ENCODE measurements around the gene NXN.

NXN gene

DNA sequence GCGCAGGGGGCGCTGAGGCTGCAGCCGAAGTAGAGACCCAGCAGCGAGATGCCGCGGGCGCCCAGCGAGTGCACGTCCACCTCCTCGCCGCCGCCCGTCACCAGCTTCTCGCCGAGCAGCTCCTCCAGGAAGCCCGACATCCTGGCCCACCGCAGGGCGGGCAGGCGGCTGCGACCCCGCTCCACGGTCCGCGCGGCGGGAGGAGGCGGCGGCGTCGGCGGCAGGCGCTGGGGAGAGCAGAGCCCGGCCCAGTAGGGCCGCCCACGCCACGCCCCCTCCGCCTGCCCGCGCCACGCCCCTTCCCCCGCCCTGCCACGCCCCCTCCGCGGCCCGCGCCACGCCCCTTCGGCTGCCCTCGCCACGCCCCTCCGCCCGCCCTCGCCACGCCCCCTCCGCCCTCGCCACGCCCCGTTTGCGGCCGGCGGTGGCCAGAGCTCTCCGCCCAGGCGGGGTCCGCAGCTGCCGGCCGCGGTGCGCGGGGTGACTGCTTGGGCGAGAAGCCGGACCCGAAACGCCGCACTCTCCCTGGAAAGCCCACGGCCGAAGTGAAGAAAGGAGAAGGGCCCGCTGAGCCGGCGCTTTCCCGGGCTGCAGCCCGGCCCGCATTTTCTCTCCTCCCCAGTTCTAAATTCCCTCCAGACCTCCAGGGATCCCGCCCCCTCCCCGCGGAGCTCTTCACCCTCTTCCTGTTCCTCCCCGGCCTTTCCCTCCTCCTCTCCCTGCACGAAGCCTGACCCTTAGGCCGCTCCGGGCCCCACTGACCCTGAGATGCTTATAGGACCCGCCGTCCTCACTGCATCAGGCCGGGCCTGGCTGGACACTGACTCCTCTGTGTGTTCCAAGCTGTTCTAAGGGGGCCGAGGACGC lies at the start of gene NXN:
Gene NXN (minus strand): TSS at position 238 of the 867 bp plus-strand sequence.
- DNase-seq (ENCODE audit: low read depth in 3 of 3) = peak; percentile 81 to 91 (median 88)

DNA sequence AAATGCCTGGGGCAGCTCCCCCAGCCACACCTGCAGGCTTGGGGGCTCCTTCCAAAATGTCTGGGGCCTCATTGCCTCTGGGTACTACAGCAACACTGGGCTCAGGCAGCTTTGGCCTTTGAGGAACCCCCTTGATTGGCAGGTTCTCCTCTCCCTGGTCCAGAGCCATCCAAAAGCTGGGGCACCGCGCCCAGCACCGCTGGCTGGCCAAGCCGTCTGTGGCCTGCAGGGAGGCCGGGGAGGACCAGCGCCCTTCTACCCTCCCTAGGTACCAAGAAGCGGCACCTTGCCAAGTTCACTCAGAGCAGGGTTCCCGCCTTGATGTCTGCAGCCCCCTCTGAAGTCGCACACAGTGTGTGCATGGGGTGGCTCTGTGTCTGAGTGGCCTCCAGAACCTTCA lies 47.5 kb upstream of the NXN start:
- no peak for DNase-seq (ENCODE audit: low read depth in 3 of 3)

DNA sequence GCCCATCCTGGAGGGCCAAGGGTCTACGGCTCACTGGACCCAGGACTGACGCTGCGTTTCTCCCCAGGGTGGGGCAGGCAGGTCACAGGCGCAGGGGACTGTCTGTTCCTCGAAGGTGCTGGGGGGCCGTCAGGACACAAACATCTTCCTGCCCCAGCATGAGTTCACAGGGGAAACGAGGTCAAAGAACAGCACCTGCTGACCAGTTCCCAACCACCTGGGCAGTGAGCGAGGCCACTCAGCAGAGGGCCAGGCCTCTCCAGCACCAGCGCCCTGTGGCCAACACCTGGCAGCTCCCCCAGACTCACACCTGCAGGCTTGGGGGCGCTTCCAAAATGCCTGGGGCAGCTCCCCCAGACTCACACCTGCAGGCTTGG lies 47.0 kb upstream of the NXN start:
- DNase-seq (ENCODE audit: low read depth in 3 of 3) = no peak

DNA sequence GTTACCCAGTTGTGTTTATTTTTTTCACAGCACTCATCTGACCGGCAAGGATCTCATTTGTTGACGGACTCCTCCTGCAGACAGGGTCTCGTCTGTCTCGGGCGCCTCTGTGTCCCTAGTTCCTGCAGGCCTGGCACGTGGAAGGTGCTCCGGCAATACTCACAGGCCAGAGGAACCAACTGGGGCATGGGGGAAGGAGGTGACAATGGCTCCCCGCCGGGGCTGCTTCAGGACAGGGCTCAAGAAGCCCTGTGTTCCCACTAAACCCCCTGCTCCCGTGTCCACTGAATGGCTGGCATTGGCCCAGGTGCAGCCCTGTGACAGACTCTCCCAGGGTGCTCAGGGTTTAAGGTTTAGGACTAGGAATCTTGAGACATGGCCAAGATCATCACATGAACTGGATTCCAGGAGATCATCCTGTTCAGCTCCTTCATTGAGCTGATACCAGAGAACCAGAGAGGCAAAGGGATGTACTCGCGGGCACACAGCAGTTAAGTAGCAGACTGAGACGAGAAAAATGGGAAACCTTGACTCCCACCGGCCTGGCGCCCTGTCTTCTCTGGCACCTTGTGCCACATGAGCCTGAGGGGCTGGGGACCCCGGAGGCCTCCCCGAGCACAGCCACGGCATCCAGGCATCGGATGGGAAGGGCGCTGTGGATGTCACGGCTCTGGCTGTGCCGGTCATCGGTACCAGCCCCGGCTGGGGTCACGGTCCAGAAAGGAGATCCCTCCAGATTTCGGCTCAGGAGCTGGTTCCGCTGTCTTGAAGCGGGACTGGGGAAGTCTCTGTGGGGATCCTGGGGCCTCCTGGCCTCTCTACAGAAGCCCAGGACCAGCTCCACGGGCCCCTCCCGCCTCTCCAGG lies 46.4 kb upstream of the NXN start:
- DNase-seq (ENCODE audit: low read depth in 3 of 3) = no peak

DNA sequence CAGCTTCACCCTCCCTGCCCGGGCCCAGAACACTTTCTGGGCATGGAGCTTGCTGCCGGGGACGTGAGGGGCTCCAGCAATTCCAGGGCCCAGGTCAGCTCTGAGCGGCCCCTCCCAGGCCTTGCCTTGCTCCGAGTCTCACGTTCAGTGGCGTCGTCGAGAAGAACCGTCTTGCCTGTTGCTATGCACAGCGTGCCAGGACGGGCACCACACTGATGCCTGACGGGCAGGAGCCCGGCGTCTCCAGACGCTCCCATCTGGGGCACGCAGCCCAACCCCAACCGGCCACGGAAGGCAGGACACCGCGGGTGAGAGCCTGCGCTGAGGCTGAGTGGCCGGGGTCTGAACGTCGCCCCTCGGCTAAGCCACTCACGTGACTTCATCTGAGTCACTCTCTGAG lies 44.5 kb upstream of the NXN start:
- no peak for DNase-seq (ENCODE audit: low read depth in 3 of 3)

DNA sequence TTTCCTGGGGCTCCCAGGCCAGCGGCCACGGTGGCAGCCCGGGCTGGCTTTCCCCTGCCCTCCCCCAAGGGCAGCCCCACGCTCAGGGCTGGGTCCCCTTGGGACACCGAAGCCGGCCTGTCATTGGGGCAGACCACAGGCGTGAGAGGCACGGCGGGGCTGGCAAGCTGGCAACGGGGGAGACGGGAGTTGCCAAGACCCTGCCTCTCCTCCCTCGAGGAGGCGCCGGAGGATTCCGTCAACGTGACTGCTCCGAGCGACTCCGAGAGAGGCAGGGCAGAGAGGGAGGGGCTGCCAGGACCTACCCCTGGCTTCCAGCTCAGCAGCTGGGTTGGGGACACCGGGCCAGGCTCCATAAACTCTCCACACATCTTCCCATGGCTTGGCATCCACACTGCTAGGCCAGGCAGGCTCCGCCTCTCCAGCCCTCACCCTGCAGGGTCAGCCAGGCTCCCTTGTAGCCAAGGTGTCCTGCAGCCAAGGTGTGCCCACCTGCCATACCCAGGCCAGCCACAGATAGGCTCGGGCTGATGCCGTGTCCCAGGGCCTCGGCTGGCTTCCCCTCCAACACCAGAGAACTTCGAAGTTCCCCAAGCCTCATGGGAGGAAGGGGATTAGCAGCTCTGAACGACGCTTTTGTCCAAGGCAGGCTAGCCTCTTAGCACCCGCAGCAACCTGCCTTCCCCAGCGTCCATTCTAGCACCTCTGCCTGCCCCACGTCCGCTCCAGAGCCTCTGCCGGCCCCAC lies 42.9 kb upstream of the NXN start:
- no peak for DNase-seq (ENCODE audit: low read depth in 3 of 3)

DNA sequence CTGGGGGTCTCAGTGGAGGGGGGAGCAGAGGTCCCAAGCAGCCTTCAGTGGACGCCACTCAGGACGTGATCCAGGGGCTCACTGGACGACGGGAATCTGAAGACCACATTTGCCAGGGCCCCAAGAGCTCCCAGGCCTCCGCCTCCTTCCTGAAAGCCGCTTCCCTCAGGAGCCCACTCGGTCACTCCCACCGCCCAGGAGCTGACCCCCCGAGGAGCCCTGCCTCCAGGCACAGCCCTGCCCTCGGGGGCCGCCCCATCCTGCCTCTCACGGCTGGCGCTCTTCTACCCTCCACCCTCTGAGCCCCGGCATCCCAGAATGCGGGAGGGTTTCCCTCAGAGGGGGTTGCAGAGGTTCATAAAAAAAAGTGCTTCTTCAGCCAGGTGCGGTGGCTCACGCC lies 41.6 kb upstream of the NXN start:
- DNase-seq (ENCODE audit: low read depth in 3 of 3) = no peak

DNA sequence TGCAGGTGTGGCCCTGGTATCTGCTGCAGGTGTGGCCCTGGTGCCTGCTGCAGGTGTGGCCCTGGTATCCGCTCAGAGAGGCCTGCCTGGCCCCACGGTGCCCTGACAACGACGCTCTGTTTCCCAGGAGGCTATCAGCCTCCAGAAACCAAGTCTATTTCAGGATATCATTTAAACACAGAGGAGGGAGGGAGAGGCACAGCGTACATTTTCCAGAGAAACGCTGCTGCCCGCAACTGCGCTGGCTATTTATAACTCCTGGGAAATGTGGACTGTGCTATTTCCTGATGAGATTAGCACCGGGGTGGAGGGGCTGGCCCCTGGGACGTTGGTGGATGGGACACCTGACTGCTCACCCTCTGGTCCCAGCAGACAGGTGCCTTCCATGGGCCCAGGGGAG lies 39.9 kb upstream of the NXN start:
- DNase-seq (ENCODE audit: low read depth in 3 of 3) = no peak

DNA sequence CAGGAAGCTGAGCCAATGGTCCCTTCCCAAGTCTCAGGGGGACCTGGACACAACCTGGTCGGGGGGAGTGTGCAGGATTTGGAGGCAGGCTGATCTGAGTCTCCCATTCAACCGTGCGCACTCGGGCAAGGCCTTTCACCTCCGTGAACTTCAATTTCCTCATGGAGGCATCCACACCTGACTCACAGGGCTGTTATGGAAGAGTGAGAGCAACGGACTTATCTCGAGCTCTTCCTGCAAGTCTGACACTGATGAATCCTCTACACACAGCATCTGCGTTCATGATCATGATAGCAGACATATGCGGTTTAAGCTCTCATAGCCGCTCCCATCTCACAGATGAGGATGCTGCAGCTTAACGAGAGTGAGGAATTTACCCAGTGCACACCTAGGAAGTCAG lies 39.0 kb upstream of the NXN start:
- DNase-seq (ENCODE audit: low read depth in 3 of 3) = no peak

DNA sequence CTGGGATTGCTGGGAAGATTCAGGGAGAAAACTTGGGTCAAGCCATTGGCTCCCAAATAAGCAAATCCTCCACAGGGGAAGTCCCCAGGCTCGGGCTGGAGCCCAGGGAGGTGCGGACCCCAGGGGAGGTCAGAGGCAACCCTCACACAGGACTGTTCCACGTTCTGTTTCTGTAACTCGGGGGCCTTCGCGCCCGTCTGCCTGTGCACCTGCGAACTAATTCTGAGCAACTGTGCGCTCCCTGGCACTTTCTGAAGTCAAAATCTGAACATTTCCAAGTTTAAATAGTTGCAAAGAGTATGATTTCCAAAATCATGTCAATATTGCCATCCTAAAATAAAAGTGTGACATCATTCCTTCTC lies 34.1 kb upstream of the NXN start:
- no peak for DNase-seq (ENCODE audit: low read depth in 3 of 3)

DNA sequence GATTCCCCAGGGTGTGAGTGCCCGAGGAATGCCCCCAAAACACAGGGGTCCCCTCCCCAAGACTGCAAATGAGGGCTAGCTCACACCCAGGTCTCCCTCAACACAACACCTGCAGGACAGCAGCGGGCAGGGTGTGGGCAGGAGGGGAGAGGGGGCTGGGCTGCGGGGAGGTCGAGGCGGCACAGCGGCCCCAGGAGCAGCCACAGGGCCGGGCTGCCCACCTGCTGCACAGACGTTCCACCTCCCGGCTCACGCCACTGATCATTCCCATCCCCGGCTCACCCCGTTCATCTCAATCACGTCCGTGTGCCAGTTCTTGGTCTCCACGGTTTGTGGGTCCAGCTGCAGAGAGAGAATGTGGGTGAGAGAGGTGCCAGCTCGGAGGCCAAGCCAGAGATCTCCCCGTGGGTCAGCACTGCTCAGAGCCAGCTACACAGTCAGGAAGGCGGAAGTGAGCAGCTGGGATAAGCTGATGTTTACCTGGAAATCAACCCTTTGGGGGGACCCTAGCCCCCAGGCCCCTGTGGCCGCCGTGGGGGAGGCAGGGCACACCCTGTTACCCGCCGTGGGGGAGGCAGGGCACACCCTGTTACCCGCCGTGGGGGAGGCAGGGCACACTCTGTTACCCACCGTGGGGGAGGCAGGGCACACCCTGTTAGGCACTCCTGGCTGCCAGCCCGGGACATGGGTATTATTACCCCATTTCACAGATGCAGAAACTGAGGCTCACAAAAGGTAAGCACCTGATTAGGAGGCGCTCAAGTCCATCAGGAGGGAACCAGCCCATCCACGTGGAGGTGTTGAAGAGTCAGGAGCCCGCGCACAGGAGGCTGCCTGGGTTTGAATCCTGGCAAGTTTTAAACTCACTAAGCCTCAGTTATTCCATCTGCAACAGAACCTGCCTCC lies 33.5 kb upstream of the NXN start:
- no peak for DNase-seq (ENCODE audit: low read depth in 3 of 3)

DNA sequence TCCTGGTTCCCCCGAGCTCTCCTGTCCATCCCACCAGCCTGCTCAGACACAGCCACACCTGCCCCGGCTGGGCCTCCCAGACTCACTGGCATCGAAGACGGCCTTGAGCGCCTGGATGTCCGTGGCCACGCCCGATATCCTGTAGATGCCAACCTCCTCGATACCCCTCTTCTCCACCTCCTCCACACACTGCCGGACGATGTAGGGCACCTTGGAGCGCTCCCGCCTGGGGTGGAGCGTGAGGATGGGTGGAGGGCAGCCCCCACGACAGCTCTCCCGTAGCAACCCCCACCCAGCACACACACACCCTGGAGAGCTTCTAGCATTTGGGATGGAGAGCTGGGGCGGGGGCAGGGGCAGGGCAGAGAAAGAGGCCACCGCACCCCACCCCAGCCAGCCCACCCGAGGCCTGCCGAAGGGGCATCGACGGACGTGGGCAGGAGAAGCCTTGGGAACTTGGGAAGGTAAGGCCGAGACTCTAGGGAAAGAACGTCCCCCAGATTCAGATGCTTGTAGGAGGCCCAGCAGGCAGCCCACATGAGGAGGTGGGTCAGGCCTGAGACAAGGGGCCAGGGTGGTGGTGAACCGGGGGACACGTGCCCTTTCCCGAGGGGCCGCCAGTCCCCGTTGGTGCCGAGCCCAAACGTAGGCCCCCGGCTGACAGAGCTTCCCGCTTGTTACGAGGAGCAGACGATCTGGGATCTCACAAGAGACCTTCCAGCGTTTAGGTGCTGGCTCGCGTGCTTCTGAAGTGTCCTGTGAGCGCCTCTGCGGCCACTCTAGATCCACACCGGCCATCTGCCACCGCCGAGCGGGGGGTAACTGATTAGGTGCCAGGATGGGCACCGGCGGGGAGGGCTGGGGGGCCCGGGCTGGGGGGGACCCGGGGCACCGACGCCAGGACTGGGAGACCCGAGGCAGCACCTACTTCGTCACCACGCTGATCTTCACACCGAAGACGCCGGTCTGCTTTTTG lies 32.5 kb upstream of the NXN start:
- no peak for DNase-seq (ENCODE audit: low read depth in 3 of 3)

DNA sequence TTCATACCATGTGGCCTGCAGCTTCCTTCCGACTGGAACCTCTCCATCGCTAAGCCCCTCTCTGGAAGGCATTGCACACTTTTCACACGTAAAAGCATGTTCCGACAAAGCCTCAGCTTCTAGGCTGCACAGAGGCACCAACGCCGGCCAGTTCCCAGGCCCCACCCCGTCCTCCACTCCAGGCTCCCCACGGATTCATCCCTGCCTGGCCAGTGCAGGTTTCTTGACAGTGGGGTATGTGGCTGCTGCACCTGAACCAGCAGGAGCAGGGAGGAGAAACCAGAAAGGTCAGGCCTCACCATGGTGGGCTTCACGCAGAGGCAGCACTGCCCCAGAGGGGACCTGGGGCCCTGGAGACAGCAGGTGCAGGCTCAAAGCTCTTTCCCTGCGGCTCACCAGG lies 31.6 kb upstream of the NXN start:
- DNase-seq (ENCODE audit: low read depth in 3 of 3) = no peak

DNA sequence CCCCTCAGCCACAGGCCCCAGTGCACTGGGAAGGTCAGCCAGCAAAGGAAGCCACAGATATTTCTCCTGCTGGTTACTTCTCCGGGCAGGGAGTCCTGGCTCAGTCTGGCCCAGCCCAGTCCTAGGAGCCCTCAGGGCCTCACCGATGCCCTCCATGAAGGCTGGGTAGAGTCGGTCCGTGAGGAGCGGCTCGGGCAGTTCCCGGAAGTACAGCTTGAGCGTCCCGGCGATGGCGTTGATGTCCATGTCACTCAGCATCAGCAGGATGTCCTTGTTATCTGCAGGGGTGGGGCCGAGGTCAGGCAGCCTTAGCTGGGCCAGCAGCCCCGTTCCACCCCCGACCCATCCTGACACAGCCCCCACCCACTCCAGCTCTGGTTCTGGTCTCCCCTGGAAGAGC lies 31.0 kb upstream of the NXN start:
- DNase-seq (ENCODE audit: low read depth in 3 of 3) = no peak

DNA sequence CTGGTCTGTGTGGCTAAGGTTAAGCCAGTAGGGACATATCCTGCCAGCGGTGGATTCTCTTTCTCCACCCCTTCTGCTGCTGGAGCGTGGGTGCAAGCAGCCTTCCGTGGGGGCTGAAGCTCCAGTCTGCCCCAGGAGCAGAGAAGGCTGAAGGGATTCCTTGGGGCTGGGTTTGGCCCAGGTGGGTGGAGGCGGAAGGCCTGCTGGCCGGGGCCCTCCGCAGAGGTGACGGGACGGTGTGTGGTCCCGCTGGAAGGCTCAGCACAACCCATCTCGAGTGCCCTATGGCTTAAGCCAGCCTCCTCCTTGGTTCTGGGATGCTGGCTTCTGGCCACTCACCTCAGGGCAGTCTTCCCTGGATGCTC lies 30.5 kb upstream of the NXN start:
- no peak for DNase-seq (ENCODE audit: low read depth in 3 of 3)

DNA sequence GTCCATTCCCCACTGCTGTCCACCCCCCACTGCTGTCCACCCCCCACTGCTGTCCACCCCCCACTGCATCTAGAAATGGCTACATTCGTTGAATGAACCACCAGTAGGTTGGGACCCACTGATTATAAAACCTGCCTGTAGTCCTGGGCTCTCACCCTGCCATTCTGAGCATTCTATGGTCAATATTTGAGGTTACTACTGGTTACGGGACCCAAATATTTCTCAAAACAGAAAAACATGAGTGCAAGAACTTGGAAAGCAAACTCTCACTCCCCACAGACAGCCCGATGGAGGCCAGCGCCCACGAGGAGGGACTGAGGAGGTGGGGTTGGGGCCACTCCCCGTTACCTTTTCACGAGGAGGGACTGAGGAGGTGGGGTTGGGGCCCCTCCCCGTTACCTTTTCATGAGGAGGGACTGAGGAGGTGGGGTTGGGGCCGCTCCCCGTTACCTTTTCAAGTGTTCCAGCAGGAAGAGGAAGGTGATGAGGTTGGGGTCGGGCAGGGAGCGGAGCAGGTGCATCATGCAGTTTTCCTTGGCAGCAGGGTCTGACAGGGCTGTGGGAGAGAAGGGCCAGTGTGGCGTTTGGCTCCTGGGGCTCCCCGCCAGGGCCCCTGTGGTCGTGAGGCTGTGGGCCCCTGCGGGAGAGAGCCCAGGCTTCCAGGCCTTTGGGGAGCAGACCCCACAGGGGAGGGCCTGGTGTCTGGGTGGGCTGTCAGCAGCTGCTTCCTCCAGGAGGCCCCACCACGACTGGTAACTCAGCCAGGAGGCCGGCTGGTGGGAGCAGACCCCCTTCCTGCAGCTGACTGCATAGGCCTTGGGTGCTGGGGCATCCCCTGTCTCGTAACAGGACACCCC lies 29.9 kb upstream of the NXN start:
- no peak for DNase-seq (ENCODE audit: low read depth in 3 of 3)

DNA sequence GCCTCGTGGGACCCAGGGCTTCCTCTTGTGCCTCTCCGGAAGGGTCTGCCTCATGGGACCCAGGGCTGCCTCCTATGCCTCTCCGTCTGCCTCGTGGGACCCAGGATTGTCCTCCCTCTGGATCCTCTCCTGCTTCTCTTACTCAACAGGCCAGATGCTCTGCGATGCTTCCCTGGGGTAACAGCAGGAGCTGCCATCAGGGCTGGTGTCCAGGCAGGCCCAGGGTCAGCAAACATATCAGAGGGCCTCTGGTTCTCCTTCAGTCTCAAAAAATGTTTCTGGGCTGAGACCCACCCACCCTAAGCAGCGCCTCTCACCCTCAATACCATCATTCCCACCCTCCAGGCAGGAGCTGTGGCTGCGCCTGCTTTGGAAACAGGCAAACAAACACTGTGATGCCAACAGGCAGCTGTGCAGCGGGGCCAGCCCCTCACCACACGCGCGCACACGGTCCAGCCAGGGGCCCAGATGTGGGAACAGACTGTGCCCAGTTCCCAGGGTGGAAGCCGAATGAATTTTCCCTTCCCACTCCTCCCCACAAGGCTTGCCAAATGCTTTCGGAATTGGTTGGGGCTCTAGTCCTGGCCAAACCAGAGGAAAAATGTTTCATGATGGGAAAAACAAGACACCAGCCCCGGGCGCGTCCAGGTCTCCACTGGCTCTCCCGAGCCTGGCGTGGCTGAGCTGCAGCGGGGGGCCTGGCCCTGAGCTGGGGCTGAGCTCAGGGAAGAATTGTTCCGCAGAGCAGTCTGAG lies 28.6 kb upstream of the NXN start:
- DNase-seq (ENCODE audit: low read depth in 3 of 3) = no peak

DNA sequence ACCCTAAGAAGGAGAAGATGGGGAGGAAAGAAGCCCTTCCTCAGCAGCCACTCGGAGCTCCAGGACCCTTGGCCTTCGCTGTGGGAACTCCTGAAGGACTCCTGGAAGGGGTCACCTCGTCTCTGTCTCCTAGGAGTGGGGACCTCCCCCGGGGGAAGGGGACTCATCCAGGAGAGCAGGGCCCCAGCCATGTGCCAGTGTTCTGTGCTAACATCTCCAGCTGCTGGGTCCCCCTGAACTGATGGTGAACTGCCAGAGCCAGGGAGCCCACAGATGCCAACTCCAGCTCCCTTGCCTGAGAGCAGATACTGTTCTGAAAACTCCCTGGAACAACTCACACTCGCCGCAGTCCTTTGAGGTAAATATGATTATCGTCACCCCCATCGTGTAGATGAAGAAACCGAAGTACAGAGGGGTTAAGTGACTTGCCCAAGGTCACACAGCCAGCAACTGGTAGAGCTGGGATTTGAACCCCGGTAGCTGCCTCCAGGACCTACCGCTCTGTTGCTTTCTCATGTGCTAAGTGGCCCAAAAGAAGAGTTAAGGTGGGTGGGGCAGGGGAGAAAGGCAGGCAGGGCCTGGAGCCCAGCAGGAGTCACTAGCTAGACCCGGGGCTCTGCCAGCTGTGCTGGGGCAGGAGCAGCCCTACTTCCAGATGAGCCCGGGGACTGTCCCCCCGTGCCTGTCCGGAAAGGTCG lies 27.9 kb upstream of the NXN start:
- DNase-seq (ENCODE audit: low read depth in 3 of 3) = no peak

Data from stimulated activated CD4-positive, alpha-beta T cell treated with anti-CD3 and anti-CD28 coated beads, TNF-alpha, amount 100 ng/mL, for 4 hours (primary cell).